Activated T-helper 2 cell treated with anti-CD3 and anti-CD28 coated beads, Interferon-gamma antibody, Interleukin-2, Interleukin-4, amounts not matched to agents 10 μg/mL and 5 μg/mL and 100 μg/mL, durations not matched to agents 14 hours and 24 hours and 36 hours (primary cell): ENCODE results near the gene SRXN1. TPM values are rescaled to one million over a fixed set of nuclear protein-coding genes. Genes with fewer than 3 reads are reported as not detected.
"Not testable (repeated sequence)": the region's sequence is repeated elsewhere in the genome, so short reads cannot be mapped to it uniquely, and the experiment has no call there.

ENCODE experiments used
- DNase-seq: peaks from one replicate; pipeline ENCODE4 v3.0.0; 2021; ENCODE audit warnings: low spot score
- H3K27ac Mint-ChIP-seq: one replicate; pipeline ENCODE4 v1.8.0; 2021; ENCODE audit warnings: mixed read lengths
- H3K27me3 Mint-ChIP-seq: one replicate; pipeline ENCODE4 v1.8.0; 2021; ENCODE audit warnings: low read depth, mixed read lengths
- H3K36me3 Mint-ChIP-seq: one replicate; pipeline ENCODE4 v1.8.0; 2021; ENCODE audit warnings: low read depth, mixed read lengths
- H3K4me1 Mint-ChIP-seq: one replicate; pipeline ENCODE4 v1.8.0; 2021; ENCODE audit warnings: low read depth, mixed read lengths
- H3K4me3 Mint-ChIP-seq: one replicate; pipeline ENCODE4 v1.8.0; 2021; ENCODE audit warnings: low read depth, mild to moderate bottlenecking, moderate library complexity, mixed read lengths
- H3K9me3 Mint-ChIP-seq: one replicate; pipeline ENCODE4 v1.8.0; 2021; ENCODE audit warnings: mixed read lengths
- intact Hi-C: fragments of 100-400 bp; cut with micrococcal nuclease; formaldehyde crosslinking; loops from one replicate; pipeline ENCODE4 v1.15.1; 2023
- total RNA-seq: library from RNA; stranded (reverse); gene quantifications from 2 replicates; pipeline ENCODE4 v1.2.3, GENCODE V29; 2022

Gene SRXN1
- total RNA-seq, 1 donor from 2014 or later = 20.4 TPM

DNA sequence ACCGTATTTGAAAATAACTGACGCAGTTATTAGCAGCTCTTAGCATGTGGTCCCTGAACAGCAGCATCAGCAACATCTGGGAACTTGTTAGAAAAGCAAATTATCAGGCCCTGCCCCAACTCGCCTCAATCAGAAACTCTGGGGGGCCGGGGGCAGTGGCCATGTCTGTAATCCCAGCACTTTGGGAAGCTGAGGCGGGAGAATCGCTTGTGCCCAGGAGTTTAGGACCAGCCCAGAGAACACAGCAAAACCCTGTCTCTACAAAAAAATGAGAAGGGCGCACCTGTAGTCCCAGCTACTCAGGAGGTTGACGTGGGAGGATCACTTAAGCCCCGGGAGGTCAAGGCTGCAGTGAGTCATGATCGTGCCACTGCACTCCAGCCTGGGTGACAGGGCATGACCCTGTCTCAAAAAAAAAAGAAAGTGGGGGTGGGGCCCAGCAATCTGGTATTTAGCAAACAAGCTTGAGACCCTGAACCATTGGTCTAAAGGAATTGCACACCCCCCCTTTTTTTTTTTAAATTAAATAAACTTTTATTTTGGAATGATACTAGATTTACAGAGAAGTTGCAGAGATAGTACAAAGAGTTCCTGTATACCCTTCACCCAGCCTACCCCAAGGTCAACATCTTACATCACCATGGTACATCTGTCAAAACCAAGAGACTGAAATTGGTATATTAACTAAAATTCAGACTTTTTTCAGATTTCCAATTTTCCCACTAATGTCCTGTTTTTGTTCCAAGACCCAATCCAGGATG lies 6.7 kb downstream of the SRXN1 start:
- no peak for DNase-seq
- intact Hi-C loops = no loop called here
- Mint-ChIP-seq H3K9me3 (no peaks in the 10 kb centered on the region), H3K27ac (no peak overlapping the region), H3K4me1 (peaks cover 13% of the 10 kb centered on the region), H3K4me3 (no peak overlapping the region), H3K36me3 (peaks cover 40% of the 10 kb centered on the region), H3K27me3 (peaks cover 17% of the 10 kb centered on the region)

GRCh38 chr20:645318-646106 lies 7.5 kb downstream of the SRXN1 start:
- H3K27me3 Mint-ChIP-seq = peaks cover 20% of the 10 kb centered on the region
- no peaks in the 10 kb centered on the region for H3K9me3 Mint-ChIP-seq
- intact Hi-C loops = loop anchor here (1.0 kb wide), 2 partner anchors 84 to 291 kb away; no protein-coding TSS in a partner anchor
- no peak overlapping the region for H3K4me3 Mint-ChIP-seq
- DNase-seq = peak; percentile 68
- peaks cover 10% of the 10 kb centered on the region for H3K4me1 Mint-ChIP-seq
- peaks cover 36% of the 10 kb centered on the region for H3K36me3 Mint-ChIP-seq
- H3K27ac Mint-ChIP-seq = no peak overlapping the region

DNA sequence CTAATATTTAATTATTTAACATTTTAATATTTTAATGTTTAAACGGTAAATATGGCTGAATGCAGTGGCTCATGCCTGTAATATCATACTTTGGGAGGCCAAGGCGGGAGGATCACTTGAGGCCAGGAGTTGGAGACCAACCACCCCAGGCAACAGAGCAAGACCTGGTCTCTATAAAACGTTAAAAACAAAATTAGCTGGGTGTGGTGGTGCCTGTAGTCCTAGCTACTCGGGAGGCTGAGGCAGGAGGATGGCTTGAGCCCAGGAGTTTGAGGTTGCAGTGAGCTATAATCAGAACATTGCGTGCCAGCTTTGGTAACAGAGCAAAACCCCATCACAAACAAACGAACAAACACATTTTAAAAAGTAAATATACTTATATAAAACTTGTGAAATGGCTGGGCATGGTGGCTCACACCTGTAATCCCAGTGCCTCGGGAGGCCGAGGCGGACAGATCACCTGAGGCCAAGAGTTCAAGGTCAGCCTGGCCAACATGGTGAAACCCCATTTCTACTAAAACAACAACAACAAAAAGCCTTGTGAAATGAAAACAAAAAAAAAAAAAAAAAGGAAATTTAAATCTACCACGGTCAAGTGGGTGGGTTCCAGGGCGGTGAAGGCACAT lies 8.2 kb downstream of the SRXN1 start:
- H3K27me3 Mint-ChIP-seq = peaks cover 20% of the 10 kb centered on the region
- peaks cover 30% of the 10 kb centered on the region for H3K36me3 Mint-ChIP-seq
- no peak overlapping the region for H3K4me3 Mint-ChIP-seq
- H3K4me1 Mint-ChIP-seq = peaks cover 8% of the 10 kb centered on the region
- intact Hi-C loops = loop anchor here (1.0 kb wide), 2 partner anchors 84 to 291 kb away; no protein-coding TSS in a partner anchor
- H3K27ac Mint-ChIP-seq = no peak overlapping the region
- no peak for DNase-seq
- H3K9me3 Mint-ChIP-seq = no peaks in the 10 kb centered on the region

GRCh38 chr20:642398-643174 lies 10.4 kb downstream of the SRXN1 start:
- Mint-ChIP-seq H3K4me3 (no peak overlapping the region), H3K36me3 (peaks cover 11% of the 10 kb centered on the region), H3K4me1 (peaks cover 7% of the 10 kb centered on the region), H3K27me3 (peaks cover 20% of the 10 kb centered on the region), H3K27ac (no peak overlapping the region), H3K9me3 (no peaks in the 10 kb centered on the region)
- DNase-seq = no peak
- intact Hi-C loops = no loop called here

DNA sequence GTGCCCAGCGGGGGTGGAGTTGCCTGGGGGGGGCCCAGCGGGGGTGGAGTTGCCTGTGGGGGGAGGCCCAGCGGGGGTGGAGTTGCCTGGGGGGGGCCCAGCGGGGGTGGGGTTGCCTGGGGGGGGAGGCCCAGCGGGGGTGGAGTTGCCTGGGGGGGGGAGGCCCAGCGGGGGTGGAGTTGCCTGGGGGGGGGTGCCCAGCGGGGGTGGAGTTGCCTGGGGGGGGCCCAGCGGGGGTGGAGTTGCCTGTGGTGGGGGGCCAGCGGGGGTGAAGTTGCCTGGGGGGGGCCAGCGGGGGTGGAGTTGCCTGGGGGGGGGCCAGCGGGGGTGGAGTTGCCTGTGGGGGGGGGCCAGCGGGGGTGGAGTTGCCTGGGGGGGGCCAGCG lies 11.0 kb downstream of the SRXN1 start:
- intact Hi-C loops = not testable (repeated sequence)

GRCh38 chr20:641516-641875 lies 11.5 kb downstream of the SRXN1 start:
- intact Hi-C loops = no loop called here
- peaks cover under 1% of the 10 kb centered on the region for H3K36me3 Mint-ChIP-seq
- no peak overlapping the region for H3K4me3 Mint-ChIP-seq
- no peaks in the 10 kb centered on the region for H3K9me3 Mint-ChIP-seq
- no peak overlapping the region for H3K27ac Mint-ChIP-seq
- H3K27me3 Mint-ChIP-seq = peaks cover 20% of the 10 kb centered on the region
- peaks cover 7% of the 10 kb centered on the region for H3K4me1 Mint-ChIP-seq
- no peak for DNase-seq

More for the DNA sequence above, 11.0 kb downstream of the SRXN1 start:
- not testable (repeated sequence) for H3K27ac Mint-ChIP-seq, H3K9me3 Mint-ChIP-seq, H3K4me3 Mint-ChIP-seq, H3K36me3 Mint-ChIP-seq, H3K4me1 Mint-ChIP-seq, DNase-seq
- H3K27me3 Mint-ChIP-seq = peaks cover 20% of the 10 kb centered on the region

DNA sequence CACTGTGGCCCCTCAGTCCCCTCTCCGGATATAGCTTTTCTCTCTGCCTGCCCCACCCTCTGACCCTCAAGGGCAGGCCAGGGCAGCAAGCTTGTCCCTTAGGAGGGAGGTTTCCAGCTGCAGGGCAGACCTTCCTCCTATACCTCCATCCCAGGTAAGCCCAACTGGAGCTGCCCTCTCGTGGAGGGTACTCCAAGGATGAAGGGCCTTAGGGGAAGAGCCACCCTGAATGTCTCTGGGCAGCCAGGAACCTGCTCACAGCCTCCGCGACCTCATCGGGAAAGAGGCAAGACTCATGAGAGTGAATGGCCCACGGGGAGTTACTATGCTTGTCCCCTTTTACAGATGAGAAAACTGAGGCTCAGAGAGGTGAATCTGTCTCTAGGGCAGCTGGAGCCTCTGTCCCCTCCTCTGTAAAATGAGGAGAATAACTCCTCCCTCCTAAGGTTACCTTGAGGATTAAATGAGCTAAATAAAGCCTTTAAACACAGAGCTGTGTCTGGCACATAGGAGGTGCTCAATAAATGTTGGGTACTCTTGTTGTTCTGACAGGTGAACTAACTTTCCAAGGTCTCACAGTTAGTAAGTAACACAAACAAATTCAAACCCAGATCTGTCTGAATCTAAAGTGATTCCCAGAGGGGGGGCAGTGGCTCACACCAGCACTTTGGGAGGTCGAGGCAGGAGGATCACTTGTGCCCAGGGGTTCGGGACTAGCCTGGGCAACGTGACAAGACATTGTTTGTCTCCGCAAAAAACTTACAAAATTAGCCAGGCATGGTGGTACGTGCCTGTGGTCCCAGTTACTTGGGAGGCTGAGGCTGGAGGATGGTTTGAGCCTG lies 12.1 kb downstream of the SRXN1 start:
- Mint-ChIP-seq H3K27me3 (peaks cover 23% of the 10 kb centered on the region), H3K27ac (no peak overlapping the region)
- intact Hi-C loops = no loop called here

DNA sequence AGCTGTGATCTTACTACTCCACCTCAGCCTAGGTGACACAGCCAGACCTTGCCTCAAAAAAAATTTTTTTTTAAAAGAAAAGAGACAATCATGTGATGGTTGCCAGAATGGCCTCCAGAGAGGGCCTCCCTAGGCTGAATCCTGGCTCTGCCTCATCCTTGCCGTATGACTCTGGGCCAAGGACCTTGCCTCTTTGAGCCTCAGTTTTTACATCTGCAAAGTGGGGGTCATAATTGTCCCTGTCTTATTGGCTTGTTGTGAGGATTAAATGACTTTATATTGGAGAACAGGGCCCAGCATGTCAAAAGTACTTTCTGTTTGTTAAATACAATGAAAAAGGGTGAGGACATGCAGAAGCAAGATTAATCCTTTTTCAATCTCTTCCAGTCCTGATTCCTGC lies 14.4 kb downstream of the SRXN1 start:
- Mint-ChIP-seq H3K27me3 (peaks cover 18% of the 10 kb centered on the region), H3K27ac (no peak overlapping the region), H3K36me3 (no peaks in the 10 kb centered on the region), H3K9me3 (no peaks in the 10 kb centered on the region), H3K4me1 (peaks cover 2% of the 10 kb centered on the region), H3K4me3 (no peak overlapping the region)
- intact Hi-C loops = no loop called here
- no peak for DNase-seq

More for the DNA sequence above, 12.1 kb downstream of the SRXN1 start:
- Mint-ChIP-seq H3K9me3 (no peaks in the 10 kb centered on the region), H3K4me1 (peaks cover 7% of the 10 kb centered on the region), H3K4me3 (no peak overlapping the region), H3K36me3 (no peaks in the 10 kb centered on the region)
- DNase-seq = no peak

DNA sequence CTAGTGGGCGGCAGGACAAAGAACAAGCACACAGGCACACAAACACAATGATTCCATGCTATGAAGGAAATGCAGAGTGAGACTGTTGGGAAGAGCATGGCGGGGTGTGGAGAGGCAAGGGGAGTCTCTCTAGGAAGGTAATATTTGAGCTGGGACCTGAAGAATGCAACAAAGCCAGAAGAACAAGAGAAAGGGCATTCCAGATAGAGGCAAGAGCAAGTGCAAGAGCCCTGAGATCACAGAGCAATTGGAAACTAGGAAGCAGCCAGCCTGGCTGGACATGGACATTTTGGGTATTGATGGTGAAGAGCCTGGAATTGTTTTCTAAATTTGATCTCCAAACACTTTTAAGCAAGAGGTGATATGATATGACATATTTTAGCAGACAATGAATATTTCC lies 15.4 kb downstream of the SRXN1 start:
- intact Hi-C loops = no loop called here
- no peak overlapping the region for H3K4me3 Mint-ChIP-seq
- H3K27ac Mint-ChIP-seq = no peak overlapping the region
- H3K27me3 Mint-ChIP-seq = peaks cover 11% of the 10 kb centered on the region
- H3K4me1 Mint-ChIP-seq = peaks cover 2% of the 10 kb centered on the region
- no peak for DNase-seq
- no peaks in the 10 kb centered on the region for H3K36me3 Mint-ChIP-seq
- H3K9me3 Mint-ChIP-seq = no peaks in the 10 kb centered on the region

GRCh38 chr20:635893-636338 lies 17.1 kb downstream of the SRXN1 start:
- no peak overlapping the region for H3K27ac Mint-ChIP-seq
- H3K27me3 Mint-ChIP-seq = peaks cover 5% of the 10 kb centered on the region
- H3K4me3 Mint-ChIP-seq = no peak overlapping the region
- intact Hi-C loops = no loop called here
- DNase-seq = no peak
- no peaks in the 10 kb centered on the region for H3K4me1 Mint-ChIP-seq
- no peaks in the 10 kb centered on the region for H3K36me3 Mint-ChIP-seq
- H3K9me3 Mint-ChIP-seq = no peaks in the 10 kb centered on the region

- H3K27me3 Mint-ChIP-seq = peaks cover 5% of the 10 kb centered on the region
- no peaks in the 10 kb centered on the region for H3K4me1 Mint-ChIP-seq
- intact Hi-C loops = no loop called here
- no peaks in the 10 kb centered on the region for H3K9me3 Mint-ChIP-seq
- no peak overlapping the region for H3K4me3 Mint-ChIP-seq
- H3K36me3 Mint-ChIP-seq = no peaks in the 10 kb centered on the region
- H3K27ac Mint-ChIP-seq = no peak overlapping the region
- no peak for DNase-seq
Measured at GRCh38 chr20:635028-635892, 17.7 kb downstream of the SRXN1 start.
